ENCODE data around the gene TGM3.

The TGM3 gene

DNA sequence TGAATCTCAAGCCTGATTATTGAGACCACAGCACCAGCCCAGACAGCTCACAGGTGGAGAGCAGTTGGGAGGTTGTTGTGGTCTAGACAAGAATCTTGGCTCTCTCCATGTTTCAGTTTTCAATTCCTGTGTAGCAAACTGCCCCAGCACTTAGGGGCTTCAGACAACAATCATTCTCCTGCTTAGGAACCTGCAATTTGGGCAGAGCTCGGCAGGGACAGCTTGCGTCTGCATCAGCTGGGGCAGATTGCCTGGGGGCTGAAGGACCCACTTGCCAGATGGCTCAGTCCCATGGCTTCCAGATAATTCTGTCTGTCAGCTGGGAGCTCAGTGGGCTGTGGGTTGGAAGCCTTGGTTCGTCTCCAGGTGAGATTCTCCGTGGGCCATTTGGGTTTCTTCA lies 91.8 kb downstream of the TGM3 start:
- no peak overlapping the region for H3K4me3 ChIP-seq (ENCODE audit: low read depth, low read length)
- TF ChIP-seq, protein P1, sequence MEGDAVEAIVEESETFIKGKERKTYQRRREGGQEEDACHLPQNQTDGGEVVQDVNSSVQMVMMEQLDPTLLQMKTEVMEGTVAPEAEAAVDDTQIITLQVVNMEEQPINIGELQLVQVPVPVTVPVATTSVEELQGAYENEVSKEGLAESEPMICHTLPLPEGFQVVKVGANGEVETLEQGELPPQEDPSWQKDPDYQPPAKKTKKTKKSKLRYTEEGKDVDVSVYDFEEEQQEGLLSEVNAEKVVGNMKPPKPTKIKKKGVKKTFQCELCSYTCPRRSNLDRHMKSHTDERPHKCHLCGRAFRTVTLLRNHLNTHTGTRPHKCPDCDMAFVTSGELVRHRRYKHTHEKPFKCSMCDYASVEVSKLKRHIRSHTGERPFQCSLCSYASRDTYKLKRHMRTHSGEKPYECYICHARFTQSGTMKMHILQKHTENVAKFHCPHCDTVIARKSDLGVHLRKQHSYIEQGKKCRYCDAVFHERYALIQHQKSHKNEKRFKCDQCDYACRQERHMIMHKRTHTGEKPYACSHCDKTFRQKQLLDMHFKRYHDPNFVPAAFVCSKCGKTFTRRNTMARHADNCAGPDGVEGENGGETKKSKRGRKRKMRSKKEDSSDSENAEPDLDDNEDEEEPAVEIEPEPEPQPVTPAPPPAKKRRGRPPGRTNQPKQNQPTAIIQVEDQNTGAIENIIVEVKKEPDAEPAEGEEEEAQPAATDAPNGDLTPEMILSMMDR (IDR thresholded peaks at IDR 0.05; ENCODE audit: low read depth, low read length, missing control alignments), result no peak
- DNase-seq (ENCODE audit: low read depth), result no peak
- in situ Hi-C loops (cut with HindIII; ENCODE audit: low sequenced_read_pairs), result no loop called here

Measured in astrocyte of the cerebellum (primary cell).